GM18508 (cell line): Measurements from ENCODE around the gene RASGRF1.
"Not testable (repeated sequence)": the region's sequence is repeated elsewhere in the genome, so short reads cannot be mapped to it uniquely, and the experiment has no call there.

Source experiments
- ATAC-seq: cut with Tn5 transposase; IDR thresholded peaks from one replicate; pipeline ENCODE4 v1.9.1; 2021; ENCODE audit warnings: moderate number of reproducible peaks; ENCODE audit not compliant: insufficient read depth, unreplicated experiment

RASGRF1 gene, protein sequence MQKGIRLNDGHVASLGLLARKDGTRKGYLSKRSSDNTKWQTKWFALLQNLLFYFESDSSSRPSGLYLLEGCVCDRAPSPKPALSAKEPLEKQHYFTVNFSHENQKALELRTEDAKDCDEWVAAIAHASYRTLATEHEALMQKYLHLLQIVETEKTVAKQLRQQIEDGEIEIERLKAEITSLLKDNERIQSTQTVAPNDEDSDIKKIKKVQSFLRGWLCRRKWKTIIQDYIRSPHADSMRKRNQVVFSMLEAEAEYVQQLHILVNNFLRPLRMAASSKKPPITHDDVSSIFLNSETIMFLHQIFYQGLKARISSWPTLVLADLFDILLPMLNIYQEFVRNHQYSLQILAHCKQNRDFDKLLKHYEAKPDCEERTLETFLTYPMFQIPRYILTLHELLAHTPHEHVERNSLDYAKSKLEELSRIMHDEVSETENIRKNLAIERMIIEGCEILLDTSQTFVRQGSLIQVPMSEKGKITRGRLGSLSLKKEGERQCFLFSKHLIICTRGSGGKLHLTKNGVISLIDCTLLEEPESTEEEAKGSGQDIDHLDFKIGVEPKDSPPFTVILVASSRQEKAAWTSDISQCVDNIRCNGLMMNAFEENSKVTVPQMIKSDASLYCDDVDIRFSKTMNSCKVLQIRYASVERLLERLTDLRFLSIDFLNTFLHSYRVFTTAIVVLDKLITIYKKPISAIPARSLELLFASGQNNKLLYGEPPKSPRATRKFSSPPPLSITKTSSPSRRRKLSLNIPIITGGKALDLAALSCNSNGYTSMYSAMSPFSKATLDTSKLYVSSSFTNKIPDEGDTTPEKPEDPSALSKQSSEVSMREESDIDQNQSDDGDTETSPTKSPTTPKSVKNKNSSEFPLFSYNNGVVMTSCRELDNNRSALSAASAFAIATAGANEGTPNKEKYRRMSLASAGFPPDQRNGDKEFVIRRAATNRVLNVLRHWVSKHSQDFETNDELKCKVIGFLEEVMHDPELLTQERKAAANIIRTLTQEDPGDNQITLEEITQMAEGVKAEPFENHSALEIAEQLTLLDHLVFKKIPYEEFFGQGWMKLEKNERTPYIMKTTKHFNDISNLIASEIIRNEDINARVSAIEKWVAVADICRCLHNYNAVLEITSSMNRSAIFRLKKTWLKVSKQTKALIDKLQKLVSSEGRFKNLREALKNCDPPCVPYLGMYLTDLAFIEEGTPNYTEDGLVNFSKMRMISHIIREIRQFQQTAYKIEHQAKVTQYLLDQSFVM (N-terminal part only)

DNA sequence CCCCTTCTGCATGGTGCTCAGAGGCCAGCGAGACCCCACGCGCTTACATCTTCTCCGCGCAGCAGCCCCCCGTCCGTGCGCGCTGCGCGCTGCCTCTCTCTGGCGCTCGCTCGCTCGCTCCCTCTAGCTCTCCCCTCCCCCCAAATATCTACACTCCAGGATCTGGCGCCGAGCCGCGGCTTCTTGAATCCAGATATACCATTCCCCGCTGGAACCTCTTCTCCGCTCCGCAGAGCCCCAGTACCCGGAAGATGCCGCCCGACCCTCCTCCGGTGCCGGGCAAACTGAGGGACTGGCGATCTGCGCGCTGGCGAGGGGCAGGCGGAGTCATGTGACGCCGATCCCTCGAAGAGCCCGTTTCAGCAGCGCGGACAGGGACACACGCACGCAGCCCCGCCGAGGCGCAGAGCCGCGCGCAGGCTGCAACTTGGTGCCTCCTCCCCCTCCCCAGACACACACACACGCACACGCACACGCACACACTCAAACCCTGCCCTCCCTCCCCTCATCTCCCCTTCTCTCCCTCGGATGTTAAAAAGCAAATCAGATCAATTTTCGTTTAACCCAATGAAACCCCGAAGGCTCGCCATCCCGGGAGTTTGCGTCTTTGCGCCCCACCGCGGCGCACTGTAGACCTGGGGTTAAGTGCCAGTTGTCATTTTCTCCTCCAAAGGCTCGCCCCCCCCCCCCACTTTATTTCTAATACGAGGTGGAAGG is at the start of gene RASGRF1:
Gene RASGRF1 (minus strand): TSS at position 294 of the 717 bp plus-strand sequence. CDS start 282 bp downstream, at position 12.
- ATAC-seq = no peak

DNA sequence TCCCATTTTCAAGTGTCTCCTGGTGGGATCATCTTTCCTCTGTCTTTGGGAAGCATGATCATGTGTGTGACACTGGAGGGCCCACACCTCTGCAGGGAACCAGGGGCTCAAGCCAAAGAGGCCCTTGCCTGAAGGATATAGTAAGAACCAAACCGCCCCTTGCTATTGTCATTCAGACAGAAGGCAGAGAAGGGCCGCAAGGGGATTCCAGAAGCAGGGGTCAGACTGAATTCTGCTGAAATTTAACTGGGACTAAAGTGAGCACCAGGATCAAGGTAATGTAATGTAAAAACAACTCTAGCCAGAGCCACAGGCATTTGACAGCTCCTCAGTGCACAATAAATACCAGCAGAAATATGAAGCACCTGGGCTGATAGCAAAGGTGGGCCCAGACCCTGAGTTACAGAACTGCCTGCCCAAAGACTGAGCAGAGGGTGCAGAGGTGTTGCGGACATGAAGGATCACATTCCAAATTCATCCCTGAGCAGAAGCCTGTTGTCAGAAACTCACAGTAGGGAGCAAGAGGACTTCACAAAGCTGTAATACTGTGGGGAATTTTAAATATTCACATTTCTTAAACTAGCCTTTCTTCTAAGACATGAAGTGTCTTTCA is 46.0 kb upstream of the RASGRF1 start:
- ATAC-seq = no peak

DNA sequence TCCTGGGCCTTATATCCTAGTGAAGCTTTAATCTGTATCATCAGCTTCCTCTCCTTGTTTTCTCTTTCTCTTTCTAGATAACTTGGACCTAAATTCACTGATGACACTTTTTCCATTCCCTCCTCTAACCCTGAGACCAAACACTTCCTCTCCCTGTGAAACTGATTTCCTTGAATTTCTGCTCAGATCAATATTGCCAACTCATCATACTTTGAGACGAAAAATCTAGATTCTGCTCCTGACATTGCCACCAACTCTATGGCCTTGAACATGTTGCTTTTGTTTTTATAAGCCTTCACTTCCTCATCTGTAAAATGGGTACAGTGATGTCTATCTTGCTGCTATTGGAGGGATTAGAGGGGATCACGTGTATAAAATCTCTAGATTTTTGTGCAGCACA is 42.7 kb upstream of the RASGRF1 start:
- ATAC-seq = no peak

DNA sequence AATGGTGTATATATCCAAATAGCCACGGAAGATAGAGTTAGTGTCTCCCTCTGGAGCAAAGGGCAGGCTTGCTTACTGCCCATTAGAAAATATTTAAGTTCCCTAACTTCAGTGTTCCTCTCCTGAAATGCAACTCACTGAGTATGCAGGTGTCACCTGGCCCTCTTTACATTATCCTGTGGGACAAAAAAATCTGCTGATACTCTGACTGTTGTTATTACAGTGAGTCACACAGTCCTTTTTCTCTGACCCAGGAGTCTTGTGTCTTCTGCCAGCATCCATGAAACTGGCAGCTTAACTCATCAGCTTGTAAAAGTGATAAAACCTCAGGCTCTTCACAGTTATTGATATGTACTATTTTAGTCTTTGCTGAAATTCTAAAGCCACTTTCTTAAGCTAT is 42.2 kb upstream of the RASGRF1 start:
- ATAC-seq = no peak

DNA sequence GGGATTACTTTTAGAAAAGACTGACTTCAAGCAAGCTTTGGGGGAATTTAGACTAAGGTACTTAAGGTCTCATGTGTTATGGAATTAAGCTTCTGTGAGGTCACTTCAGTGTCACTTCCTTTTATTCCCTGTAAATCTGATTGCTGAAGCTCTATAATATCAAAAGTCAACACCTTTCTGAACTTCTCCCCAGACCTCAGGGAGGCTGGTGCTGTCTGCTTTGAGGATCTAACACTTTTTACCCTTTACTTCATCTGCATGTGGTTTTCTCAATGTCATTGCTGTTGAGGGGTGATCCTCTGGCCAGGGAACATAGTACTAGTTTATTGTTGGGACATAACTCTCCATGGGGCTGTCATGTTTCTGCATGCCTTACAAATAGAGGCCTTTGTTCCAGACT is 41.8 kb upstream of the RASGRF1 start:
- ATAC-seq = no peak

DNA sequence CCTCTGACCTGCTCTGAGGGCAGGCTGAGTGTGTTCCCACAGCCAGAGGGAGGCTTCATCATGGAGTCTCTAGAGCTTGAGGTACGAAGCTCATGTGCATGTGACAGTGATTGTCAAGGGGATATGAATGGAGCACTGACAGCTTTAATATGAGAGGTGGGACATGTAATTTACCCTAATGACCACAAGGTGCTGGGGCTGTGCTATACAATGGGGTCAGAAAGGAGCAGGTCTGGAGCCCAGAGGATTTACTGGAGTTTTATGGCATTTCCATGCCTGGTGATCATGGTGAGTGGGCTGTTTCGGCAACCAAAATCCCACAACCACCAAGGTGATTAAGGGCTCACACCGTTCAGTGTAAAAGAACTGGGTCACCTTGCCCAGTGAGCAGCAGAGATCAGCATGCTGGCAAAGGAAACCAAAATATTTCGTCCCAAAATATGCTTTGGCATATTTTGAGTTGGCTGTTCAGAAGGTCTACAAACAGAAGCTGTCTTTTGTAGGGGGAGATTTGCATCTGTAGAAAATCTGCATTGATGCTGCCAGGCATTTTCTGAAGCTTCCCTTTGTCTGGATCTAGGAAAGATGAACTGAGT is 40.1 kb upstream of the RASGRF1 start:
- no peak for ATAC-seq

DNA sequence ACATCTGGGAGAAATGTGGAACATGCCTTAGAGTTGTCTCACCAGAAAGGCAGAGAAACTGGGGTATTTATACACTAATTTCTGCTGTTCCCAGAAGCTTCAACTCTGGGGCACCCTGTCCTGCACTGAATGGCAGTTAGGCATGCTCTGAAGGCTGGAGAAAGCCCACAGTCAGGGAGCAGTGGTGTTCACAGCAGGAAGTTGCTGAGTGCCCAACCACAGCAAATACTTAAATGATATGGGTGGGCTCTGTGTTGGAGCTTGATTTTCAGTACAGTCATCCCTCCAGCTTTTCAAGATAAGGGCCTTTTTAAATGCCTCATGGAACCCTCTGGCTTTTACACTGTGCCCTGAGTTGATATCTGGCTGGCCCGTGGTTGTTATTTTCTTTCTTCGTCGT is 38.7 kb upstream of the RASGRF1 start:
- no peak for ATAC-seq

DNA sequence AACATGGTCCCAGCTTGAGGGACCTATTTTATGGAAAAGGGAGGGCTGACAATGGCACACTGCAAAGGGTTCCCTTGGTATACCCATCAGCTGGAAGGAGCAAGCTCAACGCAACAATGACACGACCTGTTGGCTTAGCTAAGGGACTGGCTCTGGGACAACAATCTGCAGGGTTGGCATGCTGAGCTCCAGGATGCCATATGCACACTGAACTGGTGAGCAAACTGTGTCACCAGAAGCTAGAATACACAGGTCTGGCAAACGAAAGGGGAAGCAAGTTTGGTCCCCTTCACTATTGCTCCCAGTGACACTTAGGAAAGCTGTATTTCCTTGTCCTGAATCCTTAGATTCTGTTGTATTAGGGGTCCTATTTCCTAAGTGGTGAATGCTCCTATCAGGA is 38.0 kb upstream of the RASGRF1 start:
- no peak for ATAC-seq

DNA sequence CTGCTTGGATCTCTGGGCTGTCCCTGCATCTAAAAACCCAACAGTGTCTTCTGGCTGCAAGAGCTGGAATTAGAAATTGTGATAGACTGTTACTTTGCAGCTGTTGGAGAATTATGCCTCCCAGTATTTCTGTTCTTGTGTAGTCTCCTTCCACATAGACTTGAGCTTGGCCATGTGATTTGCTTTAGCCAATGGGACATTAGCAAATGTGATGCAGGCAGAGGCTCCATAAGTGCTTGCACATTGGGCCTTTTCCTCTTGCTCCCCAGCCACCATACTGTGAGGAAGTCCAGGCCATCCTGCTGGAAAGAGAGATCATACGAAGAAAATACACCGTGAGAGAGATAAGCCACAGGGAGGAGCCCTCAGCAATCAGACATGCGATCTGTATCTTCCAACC is 33.8 kb upstream of the RASGRF1 start:
- no peak for ATAC-seq

DNA sequence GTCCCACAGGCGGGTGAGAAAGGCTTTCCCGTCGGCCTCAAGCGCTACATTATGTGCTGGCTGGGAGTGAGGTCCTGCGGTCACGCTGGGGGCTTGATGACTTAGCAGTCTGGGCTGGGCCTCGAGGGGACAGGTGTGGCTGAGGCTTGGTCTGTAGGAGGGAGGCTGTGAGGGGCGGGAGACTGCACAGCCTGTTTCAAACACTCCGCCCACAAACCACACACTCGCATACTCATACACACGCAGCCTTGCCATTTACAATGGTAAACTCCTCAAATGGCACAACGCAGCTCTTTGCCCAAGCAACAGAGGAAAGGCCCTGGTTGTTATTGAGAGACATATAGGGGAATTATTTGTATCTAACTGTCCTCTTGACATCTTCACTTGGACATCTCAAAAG is 32.4 kb upstream of the RASGRF1 start:
- ATAC-seq = no peak

DNA sequence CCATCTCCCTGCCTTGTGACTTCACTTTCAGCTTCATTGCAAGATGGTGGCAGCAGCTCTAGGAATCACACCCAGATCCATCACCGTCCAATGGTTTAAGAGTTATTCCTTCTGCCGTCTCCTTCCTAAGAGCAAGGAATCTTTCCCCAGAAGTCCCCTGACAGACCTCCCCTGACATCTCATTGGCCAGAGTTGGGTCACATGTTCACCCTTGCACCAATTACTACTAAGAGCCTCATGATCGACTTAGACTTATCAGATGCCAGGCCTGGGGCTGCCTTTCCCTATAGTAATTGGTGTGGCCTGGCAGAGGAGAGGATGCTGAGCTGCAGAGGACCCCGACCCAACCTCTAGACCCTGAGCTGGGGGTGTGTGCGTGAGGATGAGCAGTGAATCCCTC is 31.8 kb upstream of the RASGRF1 start:
- no peak for ATAC-seq

DNA sequence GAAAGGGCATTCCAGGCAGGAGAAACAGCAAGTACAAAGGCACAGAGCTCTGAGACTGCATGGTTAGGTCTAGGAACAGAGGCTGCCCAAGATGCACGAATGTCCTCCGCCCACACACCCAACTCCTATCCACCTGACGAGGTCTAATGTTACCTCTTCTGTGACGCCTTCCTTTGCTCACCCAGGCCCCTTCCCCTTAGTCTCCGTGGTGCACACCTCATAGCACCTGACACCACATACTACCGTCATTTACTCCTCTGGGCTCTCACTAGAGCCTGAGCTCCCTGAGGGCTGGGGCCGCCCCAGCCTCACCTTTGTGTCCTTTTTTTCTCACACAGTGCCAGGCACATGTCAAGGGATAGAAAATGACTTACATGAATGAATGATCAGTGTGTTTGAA is 31.0 kb upstream of the RASGRF1 start:
- ATAC-seq = no peak

DNA sequence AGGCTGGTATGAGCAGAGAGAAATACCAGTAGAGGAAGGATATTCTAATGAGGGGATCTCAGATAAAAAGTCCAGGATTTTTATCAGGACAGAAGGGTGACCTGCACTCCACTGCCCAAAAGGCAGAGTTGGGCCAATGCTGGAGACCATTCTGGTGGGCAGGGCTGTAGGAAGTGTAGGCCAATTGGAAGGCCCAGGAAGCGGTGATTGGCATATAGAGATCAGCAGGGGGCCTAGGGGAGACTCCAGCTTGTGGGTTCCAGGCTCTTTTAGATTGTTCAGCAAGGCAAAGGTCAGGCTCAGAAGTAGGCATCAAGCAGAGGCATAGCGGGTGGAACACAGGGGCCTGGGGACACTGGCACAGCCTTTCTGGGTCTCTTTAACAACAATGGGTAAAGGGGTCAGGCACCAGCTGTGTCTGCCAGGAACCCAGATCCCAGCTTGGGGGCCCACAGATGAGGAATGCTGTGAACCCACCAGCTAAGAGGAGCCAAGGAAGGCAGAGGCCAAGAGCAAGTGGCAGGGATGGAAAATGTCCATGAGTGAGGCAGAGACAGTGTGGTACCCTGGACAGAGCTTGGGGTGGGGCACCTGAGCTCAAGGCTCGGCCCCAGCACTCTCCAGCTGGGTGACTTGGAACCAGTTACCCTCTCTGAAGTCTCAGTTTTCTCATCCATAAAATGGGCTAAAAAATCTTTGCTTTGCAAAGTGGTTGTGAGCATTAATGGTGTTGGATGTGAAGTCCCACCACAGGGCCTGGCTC is 27.0 kb upstream of the RASGRF1 start:
- no peak for ATAC-seq

DNA sequence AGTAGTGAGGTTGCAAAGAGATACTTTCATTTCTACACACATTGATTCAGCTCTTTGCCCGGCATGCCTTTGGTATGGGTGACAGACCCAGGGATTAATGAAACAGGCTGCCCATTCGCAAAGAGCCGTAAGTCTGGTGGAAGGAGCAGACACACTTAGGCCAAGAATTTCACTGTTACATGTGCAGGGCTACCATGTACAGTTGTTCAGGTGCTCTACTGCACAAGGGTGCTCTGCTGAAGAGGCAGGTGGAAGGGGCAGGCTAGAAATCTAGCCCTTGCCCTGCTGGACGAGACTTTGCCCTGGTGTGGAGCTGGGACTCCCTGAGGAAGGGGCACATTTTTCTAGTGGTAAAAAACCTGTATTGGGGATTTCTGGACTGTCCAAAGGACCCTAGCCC is 26.2 kb upstream of the RASGRF1 start:
- ATAC-seq = no peak

DNA sequence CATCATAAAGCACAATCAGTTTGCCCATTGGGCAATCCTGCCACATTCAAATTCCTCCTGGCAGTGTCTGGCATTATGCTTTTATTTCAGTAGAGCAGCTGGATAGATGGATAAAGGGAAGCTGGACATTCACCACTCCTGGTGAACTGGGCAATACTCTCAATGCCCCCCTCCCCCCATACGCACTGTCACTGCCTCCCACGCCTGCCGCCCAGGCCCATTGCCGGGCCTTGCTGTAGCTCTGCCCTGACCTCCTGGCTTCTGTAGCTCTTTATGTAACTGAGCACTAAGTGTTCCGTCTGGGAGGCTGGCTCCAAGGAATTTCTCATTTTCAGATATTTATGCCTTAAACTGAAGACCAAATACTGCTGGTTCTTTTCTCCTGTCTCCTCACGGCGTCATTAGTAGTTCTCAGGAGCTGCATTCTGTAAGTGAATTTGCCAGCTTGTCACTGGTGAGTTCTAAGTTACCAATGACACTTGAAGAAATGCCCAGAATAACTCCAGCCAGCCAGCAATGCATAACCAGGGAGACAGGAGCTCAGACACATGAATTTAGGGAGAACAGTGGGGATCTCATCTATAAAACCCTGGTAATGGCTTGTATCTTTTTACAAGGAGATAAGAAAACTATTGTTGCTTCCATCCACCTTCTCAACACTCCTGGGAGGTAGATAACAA is 25.5 kb upstream of the RASGRF1 start:
- no peak for ATAC-seq

DNA sequence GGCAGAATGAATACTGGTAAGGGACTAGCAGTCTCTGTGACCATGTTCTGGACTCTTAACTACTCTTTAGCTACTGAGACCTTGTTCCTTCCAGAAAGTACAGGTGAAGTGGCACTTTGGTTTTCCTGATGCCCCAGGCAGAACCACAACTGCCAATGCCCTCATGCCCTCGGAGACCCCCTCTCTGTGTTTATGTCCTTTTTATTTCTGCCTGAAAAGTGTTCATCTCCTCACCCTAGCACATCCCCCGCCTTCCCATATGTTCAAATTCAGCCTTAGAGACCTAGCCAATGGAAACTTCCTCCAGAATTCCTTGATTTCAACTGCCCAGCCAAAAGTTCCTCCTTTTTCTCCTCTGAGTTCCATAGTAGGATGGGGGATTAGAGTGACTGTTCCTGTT is 23.3 kb upstream of the RASGRF1 start:
- ATAC-seq = no peak

DNA sequence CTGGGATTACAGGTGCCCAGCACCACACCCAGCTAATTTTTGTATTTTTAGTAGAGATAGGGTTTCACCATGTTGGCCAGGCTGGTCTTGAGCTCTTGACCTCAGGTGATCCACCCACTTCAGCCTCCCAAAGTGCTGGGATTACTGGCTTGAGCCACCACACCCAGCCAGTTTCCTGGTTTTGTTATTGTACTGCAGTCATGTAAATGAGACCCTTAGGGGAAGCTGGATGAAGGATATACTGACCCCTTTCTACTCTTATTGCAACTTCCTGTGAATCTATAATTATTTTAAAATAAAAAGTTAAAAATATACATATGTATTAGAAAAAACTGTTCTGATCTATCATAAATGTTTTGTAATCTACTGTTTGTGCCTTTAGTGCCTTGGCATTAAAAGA is 20.8 kb upstream of the RASGRF1 start:
- ATAC-seq = not testable (repeated sequence)

DNA sequence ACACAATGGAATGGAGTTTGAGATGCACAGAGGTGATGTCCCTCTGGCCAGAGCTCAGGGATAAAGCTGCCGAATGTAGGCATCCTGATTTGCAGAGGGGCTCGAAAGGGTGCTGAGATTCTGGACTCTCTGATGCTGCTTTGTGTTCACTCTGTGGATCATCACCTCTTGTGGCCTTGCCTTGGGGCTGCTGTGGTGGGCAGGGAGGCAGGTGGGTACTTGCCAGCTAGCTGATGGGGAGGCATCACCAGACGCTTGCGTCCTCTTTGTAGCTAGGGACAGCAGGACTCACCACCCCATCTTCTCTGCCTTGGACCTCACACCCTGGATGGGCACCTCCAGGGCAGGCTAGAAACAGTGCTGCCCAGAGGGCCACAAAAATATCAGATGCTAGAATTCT is 14.6 kb upstream of the RASGRF1 start:
- ATAC-seq = no peak
